ENCODE results near the gene SLIT3.

SLIT3 gene

DNA sequence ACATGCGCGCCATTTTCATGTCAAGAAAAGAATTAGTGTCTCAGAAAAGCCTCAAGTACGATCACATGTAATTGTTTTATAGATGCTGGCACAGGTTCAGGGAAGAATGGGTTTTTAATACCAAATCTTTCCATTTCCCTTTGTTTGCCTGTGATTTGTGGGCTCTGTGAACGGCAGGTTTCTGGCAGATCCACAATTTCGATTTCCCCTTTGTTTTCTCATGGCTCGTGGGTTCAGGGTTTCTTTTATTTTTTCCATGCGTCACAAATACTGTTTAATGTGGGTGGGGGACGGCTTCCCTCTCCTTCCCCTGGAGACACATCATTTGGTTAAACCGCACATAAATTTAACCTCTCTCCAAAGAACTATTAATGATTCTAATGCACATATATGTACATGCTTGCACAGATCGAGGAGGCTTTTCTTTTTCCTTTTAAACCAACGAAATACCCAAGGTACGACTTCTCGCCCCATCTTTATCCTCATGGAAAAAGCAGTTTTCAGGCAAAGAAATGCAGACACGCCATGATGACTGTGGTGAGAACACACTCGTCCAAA is 195.9 kb downstream of the SLIT3 start:
- DNase-seq (ENCODE audit: low read depth), result no peak

DNA sequence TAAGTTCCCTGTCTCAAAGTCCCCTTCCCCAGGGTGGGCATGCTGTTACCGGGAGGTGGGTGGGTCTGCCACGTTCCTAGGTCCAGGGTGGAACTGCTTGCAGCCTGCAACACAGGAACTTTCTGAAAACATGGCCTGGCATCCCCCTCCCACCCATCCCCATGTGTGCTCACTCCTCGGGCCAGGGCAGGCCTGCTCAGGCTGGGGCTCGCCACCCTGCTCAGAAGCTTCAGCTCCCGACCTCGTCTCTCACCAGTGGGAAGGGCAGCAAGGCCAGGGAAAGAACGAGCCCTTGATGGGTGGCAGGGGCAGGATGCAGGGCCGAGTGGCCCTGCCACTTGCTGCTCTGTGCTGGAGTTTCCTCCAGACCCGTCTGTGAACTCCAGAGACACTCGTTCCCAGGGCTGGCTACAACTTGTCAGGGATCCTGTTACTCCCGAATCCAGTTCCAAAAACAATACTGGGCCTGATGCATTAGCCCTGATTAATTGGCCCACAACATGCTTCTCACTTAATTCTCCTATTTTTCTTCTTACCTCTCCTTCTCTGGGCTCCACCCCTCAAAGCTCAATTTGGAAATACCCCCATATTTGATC is 197.3 kb downstream of the SLIT3 start:
- no peak for DNase-seq (ENCODE audit: low read depth)

DNA sequence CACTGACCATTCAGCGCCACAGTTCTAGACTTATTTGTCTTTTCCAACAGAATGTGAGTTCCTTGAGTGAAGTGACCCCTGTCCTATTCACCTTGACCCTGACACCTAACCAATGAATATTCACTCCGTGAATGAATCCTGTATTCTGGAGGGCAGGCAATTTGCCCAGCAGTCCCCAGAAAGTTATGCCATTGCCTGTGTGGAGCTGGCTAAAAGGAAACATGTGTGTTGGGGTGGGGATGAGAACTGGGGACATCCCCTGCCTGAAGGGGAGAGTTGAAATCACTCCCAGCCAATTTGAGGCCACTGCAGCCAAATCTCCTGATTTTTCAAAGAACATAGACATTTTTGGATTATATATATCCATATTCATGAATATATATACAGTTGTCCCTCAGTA is 199.0 kb downstream of the SLIT3 start:
- DNase-seq (ENCODE audit: low read depth), result no peak

DNA sequence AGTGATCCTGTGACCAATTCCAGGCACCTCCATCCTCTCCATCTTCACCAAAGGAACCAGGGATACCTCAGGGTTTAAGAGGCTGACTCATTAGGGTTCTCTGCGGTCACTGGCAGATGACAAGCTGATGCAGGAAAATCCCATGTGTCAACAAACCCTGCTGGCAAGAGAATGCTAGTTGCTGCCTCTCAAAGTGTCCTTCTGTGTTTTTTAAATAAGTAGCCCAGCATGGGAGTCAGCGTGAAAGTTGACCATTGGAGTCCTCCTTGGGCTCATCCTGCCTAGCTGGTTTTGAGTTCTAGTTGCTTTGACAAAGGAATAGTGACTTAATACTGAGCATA is 200.2 kb downstream of the SLIT3 start:
- DNase-seq (ENCODE audit: low read depth), result no peak

DNA sequence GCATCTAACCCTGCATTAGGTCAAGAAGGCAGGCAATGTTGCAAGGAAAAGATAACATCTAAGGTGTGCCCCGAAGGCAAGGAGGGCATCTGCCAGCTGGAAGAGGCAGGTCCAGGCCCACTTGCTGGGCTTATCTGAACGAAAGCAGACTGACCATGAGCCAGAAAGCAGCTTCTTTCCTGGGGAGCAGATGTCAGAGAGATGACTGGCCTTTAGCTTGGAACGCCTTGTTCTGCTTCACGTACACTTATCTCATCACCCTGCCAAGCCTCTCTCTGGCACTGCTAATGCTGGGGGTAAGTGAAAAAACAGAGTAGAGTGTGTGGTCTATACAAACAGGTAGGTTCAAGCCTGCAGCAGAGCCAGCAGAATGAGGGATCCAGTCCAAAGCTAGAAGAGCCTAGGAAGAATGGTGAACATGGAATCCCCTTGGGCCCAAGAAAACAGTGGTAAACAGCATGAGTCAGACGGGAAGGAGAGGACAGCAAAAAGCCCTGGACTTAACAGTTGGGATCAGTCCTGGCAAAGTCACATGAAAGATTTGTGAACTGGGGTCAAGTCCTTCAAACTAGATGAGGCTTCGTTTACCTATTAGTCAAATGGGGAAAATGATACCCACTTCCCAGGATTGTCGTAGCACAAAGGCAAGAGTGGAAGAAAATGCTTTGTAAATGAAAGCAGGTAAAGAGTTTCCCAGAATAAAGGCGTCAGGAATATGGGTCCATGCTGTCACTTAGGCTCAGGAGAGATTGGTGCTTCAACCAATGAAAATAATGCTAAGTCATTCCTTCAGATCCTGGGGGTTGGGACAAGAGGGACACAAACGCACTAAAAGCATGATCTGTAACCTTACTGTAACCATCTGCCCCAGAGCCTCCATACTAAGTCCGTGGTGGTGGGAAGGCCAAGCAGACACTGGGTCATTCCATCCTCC is 200.9 kb downstream of the SLIT3 start:
- DNase-seq (ENCODE audit: low read depth), result no peak

DNA sequence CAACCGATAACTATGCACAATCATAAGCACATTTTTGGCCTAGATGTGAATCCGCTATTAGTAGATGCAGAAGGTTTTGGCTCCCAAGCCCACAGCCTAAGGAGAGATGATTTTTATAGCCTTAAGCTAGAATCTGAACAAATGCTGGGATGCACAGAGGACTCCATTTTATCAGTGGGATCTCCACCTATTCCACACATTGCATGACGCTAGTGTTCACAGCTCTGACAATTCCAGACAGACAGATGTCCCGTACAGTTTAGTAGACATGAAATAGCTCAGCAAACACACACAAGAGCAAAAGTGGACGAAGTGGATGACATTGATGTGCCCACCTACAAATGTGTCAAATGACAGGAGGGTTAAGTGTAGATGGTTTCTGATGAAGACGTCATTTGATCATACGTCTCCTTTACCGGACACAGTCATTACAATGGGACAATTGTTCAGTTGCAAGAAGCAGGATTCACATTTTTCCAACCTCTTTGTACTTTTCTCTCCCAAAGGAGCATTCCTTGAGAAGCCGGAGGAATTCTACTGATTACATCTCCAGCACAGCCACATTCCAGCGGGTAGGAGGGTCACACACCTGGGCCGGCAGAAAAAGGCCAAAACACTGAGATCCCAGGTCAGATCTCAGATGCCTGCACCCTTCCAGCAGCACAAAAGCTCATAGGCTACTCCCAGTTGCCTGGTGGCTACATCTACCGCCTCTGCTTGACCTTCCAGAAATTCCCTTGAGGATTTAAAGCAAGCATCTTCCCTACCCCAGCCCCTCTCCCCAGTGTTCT is 202.4 kb downstream of the SLIT3 start:
- DNase-seq (ENCODE audit: low read depth), result no peak

DNA sequence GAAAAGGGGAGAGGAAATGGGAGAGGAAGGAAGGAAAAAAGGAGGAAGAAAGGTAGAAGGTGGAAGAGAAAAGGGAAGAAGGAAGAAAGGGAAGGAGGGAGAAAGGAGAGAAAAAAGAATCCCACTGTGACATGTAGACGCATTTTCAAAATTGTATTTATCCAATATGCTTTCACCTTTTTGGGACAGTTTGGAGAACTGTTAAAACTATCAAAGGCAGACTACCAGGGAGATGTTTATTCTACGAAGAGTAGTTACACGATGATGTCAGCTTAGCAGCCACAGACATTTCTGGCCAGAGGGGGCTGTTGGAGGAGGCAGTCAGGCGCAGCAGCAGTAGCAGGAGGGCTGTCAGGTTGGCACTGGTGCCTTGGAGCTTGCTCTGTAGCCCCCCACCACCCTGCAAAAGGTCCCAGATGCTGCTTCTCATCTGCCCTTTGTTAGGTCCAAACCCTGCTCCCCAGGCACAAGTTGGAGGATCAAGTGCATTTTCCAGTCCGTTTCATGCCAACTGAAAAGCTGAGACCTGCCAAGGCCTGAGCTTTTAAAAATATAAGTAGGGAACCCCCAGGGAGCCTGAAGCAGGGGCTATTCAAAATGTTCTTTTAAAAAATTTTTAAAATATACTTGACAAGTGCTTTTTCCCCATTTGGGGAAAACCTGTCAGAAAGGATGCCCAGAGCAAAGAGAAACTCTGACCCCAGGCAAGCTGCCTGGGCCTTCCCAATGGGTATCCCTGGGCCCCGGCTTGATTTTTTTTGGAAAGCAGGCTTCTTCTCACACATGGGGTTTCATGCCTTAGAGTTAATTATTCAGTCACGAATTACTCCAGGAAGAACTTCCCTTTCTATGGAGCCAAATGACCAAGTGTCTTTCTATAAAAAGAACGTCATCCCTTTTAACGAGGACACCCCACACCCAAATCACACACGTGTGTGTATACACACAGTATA is 203.3 kb downstream of the SLIT3 start:
- no peak for DNase-seq (ENCODE audit: low read depth)

DNA sequence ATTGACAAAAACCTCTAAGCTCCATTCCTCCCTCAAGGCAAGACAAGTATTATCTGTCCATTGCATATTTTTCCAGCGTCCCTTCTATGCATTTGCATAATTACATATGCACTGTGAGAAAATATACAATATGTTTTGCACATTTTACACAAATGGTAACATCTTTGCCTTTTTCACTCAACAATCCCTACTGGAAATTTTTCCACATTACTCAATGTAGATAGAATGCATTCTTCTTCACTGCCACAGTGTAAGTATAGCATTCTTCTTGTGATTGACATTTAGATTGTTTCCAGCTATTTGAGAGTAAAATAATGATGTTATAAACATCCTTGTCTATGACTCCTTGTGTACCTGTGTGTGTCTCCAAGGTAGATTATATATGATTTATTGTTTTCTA is 205.0 kb downstream of the SLIT3 start:
- no peak for DNase-seq (ENCODE audit: low read depth)

DNA sequence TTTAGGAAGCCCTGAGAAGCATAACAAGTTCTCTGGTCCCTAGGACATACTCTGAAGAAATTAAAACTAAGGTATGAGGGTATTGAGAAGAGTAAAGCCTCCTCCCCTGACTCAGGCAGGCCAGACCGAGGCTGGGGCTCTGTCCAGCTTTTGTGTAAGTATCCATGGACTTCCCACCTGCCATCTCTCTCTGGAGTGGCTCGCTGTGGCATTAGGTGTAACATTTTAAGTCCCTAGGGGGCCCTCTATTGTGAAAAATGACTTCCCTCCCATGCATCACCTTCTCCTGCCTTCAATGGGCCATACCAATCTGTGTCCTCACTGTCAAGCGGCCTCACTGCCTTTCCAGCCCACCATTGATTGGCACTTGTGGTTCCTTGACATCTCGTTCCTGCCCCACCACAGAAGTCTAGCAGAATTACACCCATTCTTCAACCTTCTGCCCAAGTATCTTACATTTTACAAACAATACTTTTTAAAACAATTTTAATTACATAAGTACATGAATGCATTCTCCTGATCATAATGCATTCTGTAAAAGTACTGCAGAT is 205.5 kb downstream of the SLIT3 start:
- no peak for DNase-seq (ENCODE audit: low read depth)

DNA sequence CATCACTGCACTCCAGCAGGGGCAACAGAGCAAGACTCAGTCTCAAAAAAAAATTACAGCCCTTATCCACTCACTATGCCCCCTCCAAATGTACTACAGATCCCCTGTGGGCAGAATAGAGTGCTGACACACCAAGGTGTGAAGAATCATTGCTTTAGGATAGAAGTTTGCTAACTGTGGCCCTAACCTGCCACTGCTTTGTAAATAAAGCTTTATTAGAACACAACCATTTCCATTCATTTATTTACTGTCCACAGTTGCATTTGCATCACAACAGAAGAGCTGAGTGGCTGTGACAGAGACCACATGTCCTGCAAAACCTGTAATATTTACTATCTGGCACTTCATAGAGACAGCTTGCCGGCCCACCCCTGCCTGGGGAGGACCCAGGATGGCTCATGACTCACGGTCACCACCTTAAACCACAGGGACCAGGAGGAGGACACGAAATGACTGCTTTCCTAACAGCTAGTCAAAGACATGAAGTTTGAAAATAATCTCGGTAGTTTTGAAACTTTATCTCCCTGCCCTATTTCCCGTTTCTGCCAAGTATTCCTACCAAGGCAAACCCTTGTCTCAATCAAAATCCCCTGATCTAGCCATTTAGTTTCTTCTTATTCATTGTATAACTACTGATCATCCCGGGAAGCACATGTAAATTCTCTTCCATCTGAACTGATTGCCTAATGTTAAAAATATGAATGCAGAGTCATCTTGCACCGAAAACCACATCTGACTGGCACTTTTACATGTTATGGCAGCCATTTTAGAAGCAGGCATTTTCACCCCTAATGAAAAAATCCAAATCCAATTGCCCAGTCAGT is 206.1 kb downstream of the SLIT3 start:
- DNase-seq (ENCODE audit: low read depth), result no peak

DNA sequence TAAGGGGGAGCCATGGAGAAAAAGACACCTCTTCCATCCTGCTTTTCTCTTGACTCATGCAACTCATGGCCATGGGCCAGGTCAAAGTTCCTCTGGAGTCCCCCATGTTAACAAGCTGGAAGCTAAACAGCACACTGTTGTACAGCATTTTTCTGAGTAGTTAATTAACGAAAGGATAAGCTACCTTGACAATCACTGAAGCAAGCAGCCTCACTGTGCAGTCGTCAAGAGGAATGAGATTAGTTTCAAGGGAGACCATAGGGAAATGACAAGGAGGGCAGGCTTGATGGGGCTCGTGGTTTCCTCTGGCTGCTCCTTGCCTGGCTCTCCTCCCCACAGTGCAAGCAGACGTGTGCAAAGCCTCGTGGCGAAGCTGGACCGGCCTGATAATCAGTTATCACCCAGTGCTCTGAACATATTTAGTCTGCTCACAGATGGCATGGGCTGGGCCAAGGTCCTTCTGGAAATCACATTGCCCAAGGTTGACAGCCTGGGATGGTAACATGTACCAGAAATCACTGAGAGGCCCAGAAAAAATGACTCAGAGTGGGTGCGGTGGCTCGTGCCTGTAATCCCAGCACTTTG is 209.5 kb downstream of the SLIT3 start:
- DNase-seq (ENCODE audit: low read depth), result no peak

DNA sequence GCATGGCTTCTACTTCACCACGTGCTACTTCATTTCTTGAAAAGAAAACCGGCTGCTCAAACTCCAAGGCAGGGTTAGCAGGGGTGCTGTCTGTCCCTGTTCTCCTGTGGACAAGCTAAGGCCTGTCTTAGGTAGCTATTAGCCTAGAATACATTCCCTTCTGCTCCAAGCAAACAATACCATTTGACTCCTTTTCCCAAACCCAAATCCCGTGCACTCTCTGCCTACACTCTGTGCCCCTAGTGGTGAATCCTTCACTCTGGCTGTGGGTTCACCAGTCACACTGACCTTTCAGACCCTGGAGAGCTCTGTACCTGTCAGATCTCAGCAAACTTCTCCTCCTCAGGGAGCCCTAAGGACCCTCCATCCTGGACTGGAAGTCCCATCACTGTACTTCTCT is 211.6 kb downstream of the SLIT3 start:
- DNase-seq (ENCODE audit: low read depth), result no peak

DNA sequence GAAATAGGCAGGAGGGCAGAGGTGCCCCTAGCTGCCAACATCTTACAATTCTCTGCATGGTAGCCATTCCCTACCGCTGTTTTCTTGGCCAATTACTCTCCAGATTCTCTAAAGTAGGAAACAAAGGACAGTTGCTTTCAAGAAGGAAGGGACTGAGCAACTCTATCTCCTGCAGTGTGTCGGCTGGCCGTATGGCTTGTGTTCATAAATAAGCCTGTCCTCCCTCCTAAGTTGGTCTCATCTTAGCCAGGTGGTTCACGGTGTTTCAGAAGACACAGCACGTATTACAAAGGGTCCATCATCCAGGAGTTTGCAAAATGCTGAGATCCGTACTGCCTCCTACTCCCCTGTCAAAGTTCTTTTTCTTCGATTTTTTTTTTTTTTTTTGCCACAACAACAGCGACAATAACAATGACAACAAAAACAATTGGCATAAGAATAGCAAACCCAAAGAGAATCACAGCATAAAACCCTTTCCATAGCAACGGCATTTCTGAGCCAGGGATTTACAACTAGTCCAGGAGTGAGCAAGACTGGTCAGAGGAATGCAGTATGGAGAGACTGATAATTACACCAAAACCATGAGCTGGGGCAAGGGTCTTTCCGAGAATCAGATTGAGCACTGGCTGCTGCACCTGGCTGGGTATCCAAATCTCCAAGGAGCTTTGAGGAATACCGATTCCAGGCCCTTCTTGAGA is 212.8 kb downstream of the SLIT3 start:
- DNase-seq (ENCODE audit: low read depth), result no peak

DNA sequence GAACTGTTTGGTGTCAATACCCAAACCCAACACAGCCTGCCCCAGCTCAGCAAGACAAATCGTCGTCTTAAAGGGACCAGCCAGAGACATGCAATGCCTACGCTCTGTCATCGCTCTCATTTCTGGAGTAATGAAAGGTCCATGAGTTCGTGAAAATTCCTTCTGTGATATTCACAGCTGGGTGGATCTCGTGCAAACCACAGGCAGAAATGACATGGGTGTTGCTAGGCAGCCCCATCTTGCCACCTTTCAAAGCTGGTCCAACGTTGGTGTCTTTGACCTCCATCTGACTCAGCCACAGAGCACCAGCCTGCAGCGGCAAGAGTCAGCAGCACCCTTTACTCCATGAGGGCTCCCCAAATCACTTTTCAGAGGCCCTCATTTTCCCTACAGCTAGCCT is 215.3 kb downstream of the SLIT3 start:
- DNase-seq (ENCODE audit: low read depth), result no peak

DNA sequence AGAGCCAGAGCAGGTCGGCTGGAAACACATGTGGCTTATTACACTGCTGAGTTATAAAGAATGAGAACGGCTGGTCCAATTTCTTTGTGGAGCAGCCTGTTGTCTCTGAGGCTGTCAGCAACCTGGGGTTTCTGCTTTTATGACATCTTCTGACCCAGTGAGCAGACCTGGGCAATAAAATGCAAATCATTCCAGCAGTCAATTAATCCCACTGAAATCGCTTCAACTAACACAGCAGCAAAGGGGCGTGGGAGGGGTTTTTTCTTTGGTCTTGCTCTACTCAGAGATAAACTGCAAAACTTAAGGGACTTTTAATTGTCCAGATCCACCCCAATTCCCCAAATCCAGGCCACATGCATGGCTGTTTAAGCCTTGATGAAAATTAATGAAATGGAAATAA is 215.7 kb downstream of the SLIT3 start:
- DNase-seq (ENCODE audit: low read depth), result no peak

DNA sequence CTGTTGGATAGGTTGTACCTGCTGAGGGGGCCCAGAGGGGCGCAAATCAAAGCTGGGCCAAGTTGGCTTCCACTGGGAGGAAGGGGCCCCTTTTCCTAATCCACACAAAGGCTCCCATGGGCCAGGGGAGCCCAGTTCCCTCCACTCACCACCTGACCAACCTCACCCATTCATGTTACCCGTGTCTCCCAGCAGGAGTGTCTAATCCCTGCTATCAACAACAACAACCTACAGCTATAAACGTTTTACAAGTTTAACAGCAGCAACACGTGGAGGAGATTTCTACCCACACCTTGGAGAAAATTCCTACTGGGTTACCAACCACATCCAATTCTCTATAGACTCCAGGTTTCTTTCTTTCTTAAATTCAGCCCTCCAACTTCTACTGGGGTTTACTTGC is 216.2 kb downstream of the SLIT3 start:
- DNase-seq (ENCODE audit: low read depth), result no peak

DNA sequence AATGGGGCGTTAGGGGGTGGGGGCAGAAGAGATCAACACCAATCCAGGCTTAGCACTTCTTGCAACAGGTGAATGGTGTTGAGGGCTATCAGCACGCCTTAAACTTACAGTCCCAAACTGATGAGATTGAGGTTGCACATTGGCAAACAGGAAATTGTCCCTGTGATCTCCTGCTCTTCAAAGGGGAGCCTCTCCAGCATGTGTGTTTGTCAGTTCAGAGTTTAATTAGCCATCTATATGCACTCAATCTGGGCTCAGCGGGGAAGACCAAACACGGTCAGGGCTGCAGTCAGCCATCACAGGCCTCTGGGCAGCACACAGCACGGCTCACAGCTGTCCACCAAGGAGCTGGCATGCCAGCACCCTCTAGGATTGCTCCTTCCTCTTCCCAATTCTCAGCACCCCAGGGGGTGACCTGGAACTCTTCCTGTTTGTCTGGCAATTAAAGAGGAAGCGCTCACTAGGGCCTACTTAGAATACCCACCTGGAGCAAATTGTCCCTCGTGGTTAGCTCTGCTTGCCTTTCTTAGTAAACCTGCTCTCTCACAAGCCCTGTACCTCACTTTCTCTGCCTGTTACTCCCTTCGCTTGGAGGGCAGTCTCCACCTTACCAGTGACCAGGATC is 217.4 kb downstream of the SLIT3 start:
- DNase-seq (ENCODE audit: low read depth), result no peak

DNA sequence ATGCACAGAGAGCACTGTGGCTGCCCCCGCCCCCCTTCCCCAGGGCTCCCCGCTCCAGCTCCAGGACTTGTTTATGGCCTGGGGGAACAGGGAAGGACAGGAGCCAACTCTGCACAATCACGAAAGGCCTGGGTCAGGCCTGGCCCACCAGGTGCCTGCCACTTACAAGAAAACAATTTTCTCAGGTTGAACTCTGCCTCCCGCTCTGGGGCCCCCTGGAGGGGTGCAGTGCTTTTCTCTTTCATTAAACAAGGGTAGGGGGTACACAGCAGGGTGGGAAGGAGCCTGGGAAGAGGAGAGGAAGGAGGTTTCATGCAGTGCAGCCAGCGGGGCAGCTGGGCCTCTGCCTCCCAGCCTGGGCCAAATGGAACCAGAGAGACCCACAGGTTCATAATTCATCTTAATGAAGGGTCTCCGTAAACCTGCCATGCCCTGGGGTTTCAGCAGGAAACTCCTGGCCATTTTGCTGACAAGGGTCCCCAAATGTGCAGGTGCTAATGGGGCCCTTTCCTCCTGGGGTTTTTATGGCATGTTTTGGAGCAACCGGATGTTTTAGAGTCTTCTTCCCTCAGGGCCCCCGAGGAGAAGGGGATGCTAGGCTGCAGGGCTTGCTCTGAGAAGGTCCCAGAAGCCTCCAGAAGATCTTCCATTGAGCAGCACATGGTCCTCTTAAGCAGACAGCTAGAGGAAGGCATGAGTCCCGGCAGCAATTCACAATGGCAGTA is 219.8 kb downstream of the SLIT3 start:
- DNase-seq (ENCODE audit: low read depth), result no peak

Data from iris pigment epithelial cell (primary cell).